ENCODE data around the gene ZNF37A. TPM values are rescaled to one million over a fixed set of nuclear protein-coding genes. Genes with fewer than 3 reads are reported as not detected.

Gene ZNF37A
- total and polyA plus RNA-seq, 4 donors: 4.5 to 29.0 (median 8.6) TPM

GRCh38 chr10:38184477-38184876, 90.3 kb downstream of the ZNF37A start:
- no peaks in the 10 kb centered on the region for H3K4me1 ChIP-seq (ENCODE audit: control insufficient read depth in 5 of 5, insufficient read depth in 5 of 5, low read length in 5 of 5)
- H3K9ac ChIP-seq (ENCODE audit: insufficient read depth in 1 of 2, low read length in 2 of 2): no peak overlapping the region
- H3K27ac ChIP-seq (ENCODE audit: low read depth in 1 of 2, low read length in 1 of 2): no peak overlapping the region
- no peaks in the 10 kb centered on the region for H3K36me3 ChIP-seq (ENCODE audit: control insufficient read depth in 4 of 4, insufficient read depth in 4 of 4, low read length in 4 of 4)
- ATAC-seq (ENCODE audit: insufficient read depth, low FRiP score) (no peak), DNase-seq (no peak)
- WGBS, 2 donors: 37 to 43% methylated on average over 1 of the region's 1 CpG
- peaks cover 0 to 3% (median under 1%) of the 10 kb centered on the region in 4 donors for H3K9me3 ChIP-seq (ENCODE audit: control insufficient read depth in 4 of 4, insufficient read depth in 3 of 4, low read length in 3 of 4)
- no peak overlapping the region for H3K4me3 ChIP-seq
- no peaks in the 10 kb centered on the region for H3K27me3 ChIP-seq (ENCODE audit: control insufficient read depth in 3 of 3, insufficient read depth in 3 of 3, low read length in 2 of 3)
- no peak for TF ChIP-seq CTCF (IDR thresholded peaks at IDR 0.05; ENCODE audit: control extremely low read depth, extremely low read depth)

Small RNA genes within 50 kb of the gene (small RNA-seq; reads per million reads assigned to genes)
- not detected for gene AL117339.2 (ENCODE audit: low replicate concordance)
- gene AL161931.1 (ENCODE audit: low replicate concordance): not detected
- gene FXYD6P2 (ENCODE audit: low replicate concordance): not detected

Other genes with a start within 250 kb of the ZNF37A start
- gene ZNF248, start 236.7 kb upstream of the ZNF37A start, total RNA-seq: 10 to 100 TPM in 1 of 2 donors, 1 to 10 TPM in 1; 8.1 to 38.0 TPM
- 1 to 10 TPM; 3.6 to 4.5 TPM for gene ZNF248, start 236.7 kb upstream of the ZNF37A start, polyA plus RNA-seq
- 10 to 100 TPM in 1 of 2 donors, 1 to 10 TPM in 1; 8.0 to 20.1 TPM for gene ZNF25, start 117.7 kb upstream of the ZNF37A start, total RNA-seq
- 1 to 10 TPM; 4.7 to 5.6 TPM for gene ZNF25, start 117.7 kb upstream of the ZNF37A start, polyA plus RNA-seq
- gene ZNF33A, start 83.7 kb upstream of the ZNF37A start, total RNA-seq: 10 to 100 TPM; 25.7 to 63.4 TPM
- 10 to 100 TPM in 1 of 2 donors, 1 to 10 TPM in 1; 9.4 to 10.4 TPM for gene ZNF33A, start 83.7 kb upstream of the ZNF37A start, polyA plus RNA-seq